HG03159 (cell line): ENCODE measurements around the gene RNF152.

Source experiments
- ATAC-seq: cut with Tn5 transposase; IDR thresholded peaks from one replicate; pipeline ENCODE4 v1.9.1; 2021; ENCODE audit warnings: mild to moderate bottlenecking, moderate library complexity; ENCODE audit not compliant: unreplicated experiment

The RNF152 gene

GRCh38 chr18:61855449-61856378 is 37.1 kb downstream of the RNF152 start:
- ATAC-seq = no peak

- ATAC-seq = no peak
These were observed 38.0 kb downstream of the RNF152 start for GRCh38 chr18:61854578-61855448.

GRCh38 chr18:61853855-61854254 is 39.0 kb downstream of the RNF152 start:
- no peak for ATAC-seq

- ATAC-seq = no peak
These were observed 40.3 kb downstream of the RNF152 start for GRCh38 chr18:61852496-61852895.

- ATAC-seq = no peak
These were observed 40.8 kb downstream of the RNF152 start for GRCh38 chr18:61851940-61852451.

- ATAC-seq = no peak
These were observed 41.5 kb downstream of the RNF152 start for GRCh38 chr18:61851279-61851678.

GRCh38 chr18:61850756-61851155 is 42.1 kb downstream of the RNF152 start:
- no peak for ATAC-seq

GRCh38 chr18:61847164-61847791 is 45.5 kb downstream of the RNF152 start:
- no peak for ATAC-seq

GRCh38 chr18:61845197-61845596 is 47.6 kb downstream of the RNF152 start:
- no peak for ATAC-seq

- ATAC-seq = no peak
These were observed 48.1 kb downstream of the RNF152 start for GRCh38 chr18:61844726-61845125.

GRCh38 chr18:61842146-61842545 is 50.7 kb downstream of the RNF152 start:
- no peak for ATAC-seq

GRCh38 chr18:61841706-61842105 is 51.1 kb downstream of the RNF152 start:
- ATAC-seq = no peak

- no peak for ATAC-seq
These were observed 52.5 kb downstream of the RNF152 start for GRCh38 chr18:61840324-61840723.

GRCh38 chr18:61838521-61838920 is 54.3 kb downstream of the RNF152 start:
- no peak for ATAC-seq

GRCh38 chr18:61833978-61834377 is 58.8 kb downstream of the RNF152 start:
- ATAC-seq = no peak

- no peak for ATAC-seq
These were observed 59.4 kb downstream of the RNF152 start for GRCh38 chr18:61833387-61833786.

- no peak for ATAC-seq
These were observed 59.9 kb downstream of the RNF152 start for GRCh38 chr18:61832858-61833257.

- ATAC-seq = no peak
These were observed 61.7 kb downstream of the RNF152 start for GRCh38 chr18:61831071-61831470.

GRCh38 chr18:61829108-61829507 is 63.7 kb downstream of the RNF152 start:
- no peak for ATAC-seq

- no peak for ATAC-seq
These were observed 65.2 kb downstream of the RNF152 start for GRCh38 chr18:61827591-61827990.

- ATAC-seq = no peak
These were observed 67.4 kb downstream of the RNF152 start for GRCh38 chr18:61825386-61825785.
